Stimulated activated CD4-positive, alpha-beta T cell treated with anti-CD3 and anti-CD28 coated beads, Interleukin-15, amount 100 ng/mL, for 1 hour (primary cell): Measurements from ENCODE around the gene CAPNS1.
"Not testable (repeated sequence)": the region's sequence is repeated elsewhere in the genome, so short reads cannot be mapped to it uniquely, and the experiment has no call there.

Experiments
- DNase-seq, 2 donors: peaks; one replicate each; pipeline ENCODE4 v3.0.0-alpha.2; 2020; ENCODE audit warnings: low read depth in 1 of 2, low spot score in 1 of 2

CAPNS1 gene

GRCh38 chr19:36113894-36114720 is 25.8 kb upstream of the CAPNS1 start:
- DNase-seq = no peak

GRCh38 chr19:36114721-36115452 is 25.0 kb upstream of the CAPNS1 start, which contains the start of gene POLR2I:
Gene POLR2I (minus strand): TSS chr19:36114875. CDS start chr19:36114856, 19 bp downstream.
- peak; percentile 90 to 98 for DNase-seq

- peak; percentile 80 to 90 for DNase-seq
Observed at GRCh38 chr19:36115453-36116343, 24.2 kb upstream of the CAPNS1 start, which contains the start of gene TBCB. Gene TBCB (plus strand): TSS chr19:36115468. CDS start chr19:36115561, 93 bp downstream.

GRCh38 chr19:36116344-36116637 is 23.6 kb upstream of the CAPNS1 start:
- DNase-seq = no peak

GRCh38 chr19:36120092-36120983 is 19.5 kb upstream of the CAPNS1 start:
- DNase-seq = no peak

- no peak for DNase-seq
Observed at GRCh38 chr19:36120984-36121358, 18.9 kb upstream of the CAPNS1 start.

GRCh38 chr19:36121486-36122124 is 18.3 kb upstream of the CAPNS1 start:
- no peak for DNase-seq

GRCh38 chr19:36125557-36125956 is 14.3 kb upstream of the CAPNS1 start:
- DNase-seq = no peak

- DNase-seq = no peak
Observed at GRCh38 chr19:36128392-36128736, 11.5 kb upstream of the CAPNS1 start.

- not testable (repeated sequence) for DNase-seq
Observed at GRCh38 chr19:36131221-36131620, 8.6 kb upstream of the CAPNS1 start.

GRCh38 chr19:36134867-36135266 is 5.0 kb upstream of the CAPNS1 start:
- DNase-seq = not testable (repeated sequence)

- no peak for DNase-seq
Observed at GRCh38 chr19:36136964-36137686, 2.7 kb upstream of the CAPNS1 start.

- no peak for DNase-seq
Observed at GRCh38 chr19:36139120-36139472, 770 bp upstream of the CAPNS1 start.

GRCh38 chr19:36140304-36141038 is 605 bp downstream of the CAPNS1 start:
- peak in 1 of 2 donors; percentile 16 for DNase-seq

GRCh38 chr19:36141039-36141927 is 1.4 kb downstream of the CAPNS1 start:
- DNase-seq = peak; percentile 86 to 89

GRCh38 chr19:36142046-36142445 is 2.2 kb downstream of the CAPNS1 start:
- no peak for DNase-seq

- DNase-seq = no peak
Observed at GRCh38 chr19:36142496-36142895, 2.6 kb downstream of the CAPNS1 start.

GRCh38 chr19:36144624-36145023 is 4.8 kb downstream of the CAPNS1 start:
- no peak for DNase-seq
